Lung microvascular endothelial cell (primary cell): ENCODE data around the gene PRLH. TPM values are rescaled to one million over a fixed set of nuclear protein-coding genes. Genes with fewer than 3 reads are reported as not detected.

Experiments used
- DNase-seq, 2 donors: peaks; one replicate each; pipeline versions ENCODE4 v3.0.0 to v3.0.0-alpha.2; 2010; ENCODE audit warnings: low read depth in 2 of 2
- total RNA-seq: library from RNA; depleted of rRNA; stranded (reverse); fragments of >200 nt; gene quantifications from 2 replicates; pipeline ENCODE4 v1.2.1, GENCODE V29; 2014

The PRLH gene
- total RNA-seq, 1 donor from 2014 or later = not detected

- DNase-seq = no peak
These were observed 26.7 kb upstream of the PRLH start for GRCh38 chr2:237539681-237540080.

DNA sequence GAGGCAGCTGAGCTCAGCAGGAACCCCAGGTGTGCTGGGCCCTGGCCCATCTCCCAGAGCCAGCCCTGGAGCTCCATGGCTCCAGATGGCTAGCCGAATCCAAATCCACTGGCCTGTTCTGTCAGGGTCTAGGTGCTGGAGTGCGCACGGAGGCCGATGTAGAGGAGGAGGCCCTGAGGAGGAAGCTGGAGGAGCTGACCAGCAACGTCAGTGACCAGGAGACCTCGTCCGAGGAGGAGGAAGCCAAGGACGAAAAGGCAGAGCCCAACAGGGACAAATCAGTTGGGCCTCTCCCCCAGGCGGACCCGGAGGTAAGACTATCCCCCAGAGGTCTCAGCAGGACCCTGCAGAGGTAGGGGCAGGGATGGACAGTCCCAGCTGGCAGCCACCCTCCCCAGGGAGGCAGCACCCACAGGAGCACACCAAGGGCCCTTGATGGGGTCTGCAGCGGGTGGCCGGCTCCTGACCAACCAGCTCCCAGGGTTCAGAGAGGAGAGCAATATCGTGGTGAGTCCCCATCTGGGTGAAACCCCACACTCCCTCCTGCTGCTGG is 26.1 kb upstream of the PRLH start:
- no peak for DNase-seq

GRCh38 chr2:237540823-237541222 is 25.6 kb upstream of the PRLH start:
- peak; percentile 48 for DNase-seq

- DNase-seq = no peak
These were observed 25.1 kb upstream of the PRLH start for GRCh38 chr2:237541243-237541642.

GRCh38 chr2:237542001-237542704 is 24.2 kb upstream of the PRLH start:
- no peak for DNase-seq

DNA sequence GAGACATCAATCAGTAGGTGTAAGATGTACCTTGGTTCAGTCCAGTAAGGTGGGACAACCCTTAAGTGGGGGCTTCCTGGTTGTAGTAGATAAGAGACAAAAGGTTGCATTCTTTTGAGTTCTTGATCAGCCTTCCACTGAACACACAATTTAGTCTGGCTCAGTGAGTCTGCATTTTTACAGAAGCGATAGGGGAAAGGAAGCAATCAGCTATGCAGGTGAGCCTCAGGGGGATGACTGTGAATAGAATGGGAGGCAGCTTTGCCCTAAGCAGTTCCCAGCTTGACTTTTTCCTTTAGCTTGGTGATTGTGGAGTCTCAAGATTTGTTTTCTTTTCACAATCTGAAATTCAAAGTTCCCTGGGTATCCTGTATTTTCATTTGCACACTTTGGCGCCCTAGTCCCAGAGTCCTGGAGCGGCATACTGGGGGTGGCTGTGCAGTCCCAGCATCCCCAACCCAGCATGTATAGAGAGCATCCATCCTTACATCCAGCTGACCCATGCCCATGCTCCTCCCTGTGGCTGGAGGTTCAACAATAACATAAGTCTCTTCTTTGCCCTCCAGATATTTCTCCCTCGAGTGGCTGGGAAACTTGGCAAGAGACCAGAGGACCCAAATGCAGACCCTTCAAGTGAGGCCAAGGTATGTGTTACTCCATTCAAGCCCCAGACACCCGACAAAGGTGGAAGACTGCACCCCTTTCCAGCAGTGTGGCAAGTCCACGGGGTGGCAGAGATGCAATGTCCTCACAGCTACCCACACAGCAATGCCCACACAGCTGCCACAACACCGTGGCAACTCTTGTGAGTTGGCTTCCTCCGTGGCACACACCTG is 20.1 kb upstream of the PRLH start:
- DNase-seq = no peak

DNA sequence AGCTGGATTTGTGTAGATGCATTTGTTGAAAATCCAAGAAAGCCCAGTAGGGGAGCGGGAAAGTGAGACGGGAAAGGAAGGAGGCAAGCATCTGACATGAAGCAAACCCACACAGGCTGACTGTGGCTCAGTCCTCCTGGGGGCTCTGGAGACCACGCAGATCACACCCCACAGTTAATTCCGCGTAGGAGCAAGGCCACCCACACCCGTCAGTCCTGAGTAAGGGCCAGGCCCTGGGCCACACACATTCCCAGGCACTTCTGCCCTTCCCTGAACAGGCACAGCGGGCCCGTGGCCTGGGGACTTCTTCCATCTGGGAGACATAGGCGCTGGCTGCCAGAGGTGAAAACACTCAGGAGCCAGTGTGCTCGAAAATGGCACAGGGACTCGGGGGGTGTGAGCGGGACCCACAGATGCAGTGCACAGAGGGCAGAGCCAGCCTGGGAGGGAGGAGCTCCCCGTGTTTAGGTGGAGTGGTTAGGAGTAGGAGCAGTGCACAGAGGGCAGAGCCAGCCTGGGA is 19.4 kb upstream of the PRLH start:
- no peak for DNase-seq

GRCh38 chr2:237547841-237548416 is 18.4 kb upstream of the PRLH start:
- DNase-seq = peak in 1 of 2 donors; percentile 11

DNA sequence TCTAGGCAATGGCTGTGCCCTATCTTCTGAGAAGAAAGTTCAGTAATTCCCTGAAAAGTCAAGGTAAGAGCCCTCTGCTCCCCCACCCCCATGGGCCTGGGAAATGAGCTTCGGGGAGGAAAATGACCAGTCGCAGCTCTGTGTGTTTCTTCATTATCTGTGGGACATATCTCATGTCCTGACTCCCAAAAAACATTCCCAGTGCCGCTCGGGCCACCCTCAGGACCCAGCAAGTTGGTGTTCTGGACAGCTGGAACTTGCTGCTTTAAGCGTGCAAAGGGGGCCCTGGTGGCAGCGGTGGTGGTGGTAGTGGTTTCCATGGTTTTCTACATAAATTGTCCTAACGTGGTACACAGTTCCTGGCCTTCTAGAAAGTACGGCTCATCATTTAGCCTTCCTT is 17.2 kb upstream of the PRLH start:
- no peak for DNase-seq

DNA sequence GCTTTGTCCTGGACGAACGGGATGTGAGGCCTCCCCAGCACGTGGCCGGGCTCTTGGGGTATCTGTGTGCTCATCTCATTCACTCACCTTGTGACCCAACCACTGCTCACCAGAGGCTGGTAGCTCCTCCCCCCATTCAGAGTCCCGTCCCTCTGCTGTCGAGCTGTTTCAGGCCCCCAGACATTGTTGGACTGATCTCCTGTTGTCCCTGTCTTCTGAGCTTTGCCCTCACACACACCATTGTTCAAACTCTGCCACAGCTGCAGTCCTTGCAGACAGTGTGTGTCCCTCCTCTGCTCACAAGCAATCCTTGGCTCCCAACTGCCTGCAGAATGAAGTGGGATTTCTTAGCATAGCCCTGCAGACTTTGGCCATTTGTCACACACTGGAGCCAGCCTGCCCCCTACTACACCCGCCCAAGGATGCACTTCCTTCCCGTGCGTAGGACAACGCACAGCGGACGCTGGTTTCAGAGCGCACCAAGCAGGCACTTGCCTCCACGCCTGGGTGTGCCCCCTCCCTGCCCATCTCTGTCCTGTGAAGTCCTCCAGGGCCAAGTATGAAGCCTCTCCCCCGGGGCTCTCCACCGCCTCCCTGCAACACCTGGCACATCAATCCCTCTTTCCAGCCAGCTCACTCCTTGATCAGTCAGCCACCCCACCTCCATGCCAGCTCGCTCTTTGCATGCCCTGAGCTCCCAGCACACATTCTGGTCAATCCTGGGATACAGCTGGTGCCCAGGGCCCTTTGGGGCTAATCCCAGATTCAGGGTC is 16.5 kb upstream of the PRLH start:
- no peak for DNase-seq

GRCh38 chr2:237551071-237551574 is 15.3 kb upstream of the PRLH start:
- no peak for DNase-seq

DNA sequence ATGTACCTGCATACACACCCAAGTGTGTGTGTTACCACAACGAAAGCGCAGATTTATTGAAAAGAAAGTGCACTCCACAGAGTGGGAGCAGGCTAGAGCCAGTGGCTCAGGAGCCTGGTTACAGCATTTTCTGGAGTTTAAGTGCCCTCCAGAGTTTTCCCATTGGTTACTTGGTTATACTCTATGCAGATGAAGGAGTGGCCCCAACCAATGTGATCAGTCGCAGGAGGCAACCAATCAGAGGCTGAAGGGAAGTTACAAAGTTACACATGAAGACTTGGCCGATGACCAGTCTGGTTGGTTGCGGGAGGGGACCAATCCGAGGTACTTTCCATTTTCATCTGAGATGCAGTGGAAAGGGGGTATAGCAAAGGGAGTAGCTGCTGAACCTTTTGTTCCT is 13.5 kb upstream of the PRLH start:
- DNase-seq = no peak

DNA sequence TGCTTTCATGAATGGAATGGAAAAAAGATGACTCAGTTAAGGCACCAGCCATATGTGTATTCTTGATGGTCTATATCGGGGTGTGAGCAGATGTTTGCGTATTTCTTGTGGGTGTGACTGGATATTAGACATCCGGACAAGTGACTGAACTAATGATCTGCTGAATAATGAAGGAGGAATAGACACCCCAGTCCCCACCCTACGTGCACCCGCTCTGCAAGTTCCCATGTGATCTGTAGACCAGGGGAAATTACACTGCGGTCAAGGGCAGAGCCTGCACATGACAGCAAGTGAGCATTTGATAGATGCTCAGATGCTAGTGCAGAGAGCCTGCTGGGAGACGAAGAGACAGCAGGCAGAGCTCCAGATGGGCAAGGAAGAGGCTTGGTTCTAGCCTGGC is 12.4 kb upstream of the PRLH start:
- no peak for DNase-seq

- no peak for DNase-seq
These were observed 10.8 kb upstream of the PRLH start for GRCh38 chr2:237555560-237555959.

GRCh38 chr2:237556773-237557632 is 9.4 kb upstream of the PRLH start:
- DNase-seq = no peak

DNA sequence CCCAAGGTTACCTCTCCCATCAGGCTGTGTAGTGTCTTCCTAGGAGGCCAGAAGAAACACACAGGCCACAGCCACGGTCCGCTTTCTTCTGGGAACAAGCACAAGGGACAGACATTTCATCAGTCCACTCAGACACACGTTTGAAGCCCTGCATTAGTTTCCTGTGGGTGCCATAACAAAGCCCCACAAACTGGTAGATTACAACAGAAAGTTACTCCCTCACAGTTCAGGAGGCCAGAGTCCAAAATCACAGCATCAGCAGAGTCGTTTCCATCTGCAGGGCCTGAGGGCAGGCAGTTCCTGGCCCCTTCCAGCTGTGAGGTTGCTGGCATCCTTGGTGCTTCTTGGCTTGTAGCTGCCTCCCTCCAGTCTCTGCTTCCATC is 8.8 kb upstream of the PRLH start:
- DNase-seq = no peak

DNA sequence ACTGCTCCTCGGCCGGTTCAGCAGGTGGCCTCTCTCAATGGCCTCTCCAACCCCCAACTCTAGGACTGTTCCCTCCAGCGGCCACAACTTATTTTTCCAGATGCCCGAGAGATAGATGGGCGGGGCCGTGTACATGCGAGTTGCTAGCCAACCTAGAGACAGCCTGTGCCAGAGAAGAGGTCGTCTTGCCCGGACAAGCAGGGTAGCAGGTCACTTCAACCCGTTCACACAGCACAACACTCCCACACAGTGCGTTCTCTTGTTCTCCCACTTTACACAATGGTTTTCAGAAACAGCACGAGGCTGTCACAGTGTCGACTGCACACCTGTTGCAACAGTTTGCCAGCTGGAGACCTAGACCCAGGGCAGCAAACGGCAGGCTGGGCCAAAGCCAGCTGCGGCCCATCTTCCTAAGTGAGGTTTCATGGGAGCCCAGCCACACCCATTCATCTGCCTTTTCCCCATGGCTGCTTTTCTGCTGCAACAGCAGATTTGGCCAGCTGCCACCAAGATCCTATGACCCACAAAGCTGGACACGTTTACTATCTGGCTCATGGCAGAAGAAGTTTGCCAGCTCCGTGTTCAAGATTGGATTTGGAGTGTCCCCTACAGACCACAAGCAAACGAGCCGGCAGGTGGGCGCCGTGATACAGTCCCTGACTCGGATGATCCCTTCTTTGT is 7.3 kb upstream of the PRLH start:
- DNase-seq = peak in 1 of 2 donors; percentile 23

GRCh38 chr2:237561221-237561620 is 5.2 kb upstream of the PRLH start:
- DNase-seq = no peak

DNA sequence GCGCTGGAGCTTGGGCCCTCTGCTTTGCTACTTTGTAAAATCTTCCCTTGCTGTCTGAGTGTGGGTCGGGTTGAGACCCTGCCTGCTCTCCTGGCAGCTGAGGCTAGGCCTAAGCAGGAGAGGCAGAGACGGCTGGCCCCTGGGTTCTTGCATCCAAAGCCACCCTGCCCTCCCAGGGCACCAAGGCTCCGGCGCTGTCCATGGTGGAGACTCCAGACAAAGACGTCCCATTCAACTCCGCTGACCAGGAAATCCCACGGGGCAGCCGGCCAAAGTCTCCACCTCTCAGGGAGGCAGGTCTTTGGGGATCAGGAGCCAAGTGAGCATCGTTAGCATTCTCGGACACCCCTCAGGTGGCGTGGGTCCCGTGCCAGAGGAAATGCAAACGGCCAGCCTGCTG is 2.6 kb upstream of the PRLH start:
- DNase-seq = peak in 1 of 2 donors; percentile 56
